ENCODE measurements around the gene APOC3. TPM values are rescaled to one million over a fixed set of nuclear protein-coding genes. Genes with fewer than 3 reads are reported as not detected.

Gene APOC3
- total RNA-seq, 1 experiment from 2014 or later: not detected

DNA sequence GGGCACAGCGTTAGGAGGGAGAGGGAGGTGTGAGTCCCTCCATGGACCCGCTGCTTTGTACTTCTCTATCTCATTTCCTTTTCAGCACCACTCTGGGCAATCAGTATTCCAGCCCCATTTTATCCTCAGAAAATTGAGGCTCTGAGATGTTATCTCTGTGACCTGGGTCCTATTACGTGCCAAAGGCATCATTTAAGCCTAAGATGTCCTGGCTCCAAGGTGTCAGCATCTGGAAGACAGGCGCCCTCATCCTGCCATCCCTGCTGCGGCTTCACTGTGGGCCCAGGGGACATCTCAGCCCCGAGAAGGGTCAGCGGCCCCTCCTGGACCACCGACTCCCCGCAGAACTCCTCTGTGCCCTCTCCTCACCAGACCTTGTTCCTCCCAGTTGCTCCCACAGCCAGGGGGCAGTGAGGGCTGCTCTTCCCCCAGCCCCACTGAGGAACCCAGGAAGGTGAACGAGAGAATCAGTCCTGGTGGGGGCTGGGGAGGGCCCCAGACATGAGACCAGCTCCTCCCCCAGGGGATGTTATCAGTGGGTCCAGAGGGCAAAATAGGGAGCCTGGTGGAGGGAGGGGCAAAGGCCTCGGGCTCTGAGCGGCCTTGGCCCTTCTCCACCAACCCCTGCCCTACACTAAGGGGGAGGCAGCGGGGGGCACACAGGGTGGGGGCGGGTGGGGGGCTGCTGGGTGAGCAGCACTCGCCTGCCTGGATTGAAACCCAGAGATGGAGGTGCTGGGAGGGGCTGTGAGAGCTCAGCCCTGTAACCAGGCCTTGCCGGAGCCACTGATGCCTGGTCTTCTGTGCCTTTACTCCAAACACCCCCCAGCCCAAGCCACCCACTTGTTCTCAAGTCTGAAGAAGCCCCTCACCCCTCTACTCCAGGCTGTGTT is 829 bp upstream of the APOC3 start:
- CTCF ChIA-PET: interaction anchor here (0.6 kb wide), 1 partner anchor 41 kb away, joined by 4 read pairs; no protein-coding TSS in a partner anchor
- Histone ChIP-seq H4K20me1 (ENCODE audit: low read length) (no peaks in the 10 kb centered on the region), H3K4me1 (ENCODE audit: insufficient read depth, low read length) (no peaks in the 10 kb centered on the region), H2AFZ (ENCODE audit: low read length) (no peak overlapping the region), H3K27ac (ENCODE audit: low read length) (no peak overlapping the region), H3F3A (ENCODE audit: low read length, unreplicated experiment) (no peaks in the 10 kb centered on the region), H3K4me2 (ENCODE audit: low read length) (no peak overlapping the region), H3K79me2 (ENCODE audit: low read length) (no peaks in the 10 kb centered on the region), H3K9me3 (ENCODE audit: low read length) (no peaks in the 10 kb centered on the region), H3K9me2 (replicated peaks; ENCODE audit: low read length) (no peaks in the 10 kb centered on the region), H3K9ac (ENCODE audit: low read length) (no peak overlapping the region), H3K4me3 (ENCODE audit: low read length) (no peak overlapping the region), H3K27me3 (ENCODE audit: low read length) (no peaks in the 10 kb centered on the region), H3K36me3 (ENCODE audit: low read depth, low read length) (no peaks in the 10 kb centered on the region)
- ATAC-seq (no peak), DNase-seq (no peak)
- BruUV-seq (replicated peaks): no TSS peak
- POLR2A ChIA-PET (ENCODE audit: unreplicated experiment): no interaction called here
- TF ChIP-seq EZH2phosphoT487 (IDR thresholded peaks at IDR 0.05; ENCODE audit: borderline replicate concordance, low read length) (no peak), EZH2 (IDR thresholded peaks at IDR 0.05; ENCODE audit: low read length, unreplicated experiment) (no peak)
- TF ChIP-seq, protein P1, sequence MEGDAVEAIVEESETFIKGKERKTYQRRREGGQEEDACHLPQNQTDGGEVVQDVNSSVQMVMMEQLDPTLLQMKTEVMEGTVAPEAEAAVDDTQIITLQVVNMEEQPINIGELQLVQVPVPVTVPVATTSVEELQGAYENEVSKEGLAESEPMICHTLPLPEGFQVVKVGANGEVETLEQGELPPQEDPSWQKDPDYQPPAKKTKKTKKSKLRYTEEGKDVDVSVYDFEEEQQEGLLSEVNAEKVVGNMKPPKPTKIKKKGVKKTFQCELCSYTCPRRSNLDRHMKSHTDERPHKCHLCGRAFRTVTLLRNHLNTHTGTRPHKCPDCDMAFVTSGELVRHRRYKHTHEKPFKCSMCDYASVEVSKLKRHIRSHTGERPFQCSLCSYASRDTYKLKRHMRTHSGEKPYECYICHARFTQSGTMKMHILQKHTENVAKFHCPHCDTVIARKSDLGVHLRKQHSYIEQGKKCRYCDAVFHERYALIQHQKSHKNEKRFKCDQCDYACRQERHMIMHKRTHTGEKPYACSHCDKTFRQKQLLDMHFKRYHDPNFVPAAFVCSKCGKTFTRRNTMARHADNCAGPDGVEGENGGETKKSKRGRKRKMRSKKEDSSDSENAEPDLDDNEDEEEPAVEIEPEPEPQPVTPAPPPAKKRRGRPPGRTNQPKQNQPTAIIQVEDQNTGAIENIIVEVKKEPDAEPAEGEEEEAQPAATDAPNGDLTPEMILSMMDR (conservative IDR thresholded peaks at IDR 0.05; ENCODE audit: low read depth, low read length): no peak
- intact Hi-C loops (cut with micrococcal nuclease): no loop called here

DNA sequence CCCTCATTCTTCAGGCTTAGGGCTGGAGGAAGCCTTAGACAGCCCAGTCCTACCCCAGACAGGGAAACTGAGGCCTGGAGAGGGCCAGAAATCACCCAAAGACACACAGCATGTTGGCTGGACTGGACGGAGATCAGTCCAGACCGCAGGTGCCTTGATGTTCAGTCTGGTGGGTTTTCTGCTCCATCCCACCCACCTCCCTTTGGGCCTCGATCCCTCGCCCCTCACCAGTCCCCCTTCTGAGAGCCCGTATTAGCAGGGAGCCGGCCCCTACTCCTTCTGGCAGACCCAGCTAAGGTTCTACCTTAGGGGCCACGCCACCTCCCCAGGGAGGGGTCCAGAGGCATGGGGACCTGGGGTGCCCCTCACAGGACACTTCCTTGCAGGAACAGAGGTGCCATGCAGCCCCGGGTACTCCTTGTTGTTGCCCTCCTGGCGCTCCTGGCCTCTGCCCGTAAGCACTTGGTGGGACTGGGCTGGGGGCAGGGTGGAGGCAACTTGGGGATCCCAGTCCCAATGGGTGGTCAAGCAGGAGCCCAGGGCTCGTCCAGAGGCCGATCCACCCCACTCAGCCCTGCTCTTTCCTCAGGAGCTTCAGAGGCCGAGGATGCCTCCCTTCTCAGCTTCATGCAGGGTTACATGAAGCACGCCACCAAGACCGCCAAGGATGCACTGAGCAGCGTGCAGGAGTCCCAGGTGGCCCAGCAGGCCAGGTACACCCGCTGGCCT is 641 bp downstream of the APOC3 start:
- H2AFZ ChIP-seq (ENCODE audit: low read length): no peak overlapping the region
- no peaks in the 10 kb centered on the region for H3K9me3 ChIP-seq (ENCODE audit: low read length)
- intact Hi-C loops (cut with micrococcal nuclease): no loop called here
- no peaks in the 10 kb centered on the region for H3F3A ChIP-seq (ENCODE audit: low read length, unreplicated experiment)
- H3K9ac ChIP-seq (ENCODE audit: low read length): no peak overlapping the region
- H3K4me2 ChIP-seq (ENCODE audit: low read length): no peak overlapping the region
- H3K79me2 ChIP-seq (ENCODE audit: low read length): no peaks in the 10 kb centered on the region
- TF ChIP-seq, protein P1 (conservative IDR thresholded peaks at IDR 0.05; ENCODE audit: low read depth, low read length): no peak
- TF ChIP-seq EZH2 (IDR thresholded peaks at IDR 0.05; ENCODE audit: low read length, unreplicated experiment): no peak
- no peak for TF ChIP-seq EZH2phosphoT487 (IDR thresholded peaks at IDR 0.05; ENCODE audit: borderline replicate concordance, low read length)
- no peak for ATAC-seq
- H3K4me1 ChIP-seq (ENCODE audit: insufficient read depth, low read length): peaks cover 2% of the 10 kb centered on the region
- H3K27me3 ChIP-seq (ENCODE audit: low read length): no peaks in the 10 kb centered on the region
- POLR2A ChIA-PET (ENCODE audit: unreplicated experiment): no interaction called here
- CTCF ChIA-PET: interaction anchor here (0.6 kb wide), 1 partner anchor 46 kb away, joined by 6 read pairs; no protein-coding TSS in a partner anchor
- no peak overlapping the region for H3K4me3 ChIP-seq (ENCODE audit: low read length)
- no peak overlapping the region for H3K27ac ChIP-seq (ENCODE audit: low read length)
- no TSS peak for BruUV-seq (replicated peaks)
- no peaks in the 10 kb centered on the region for H3K36me3 ChIP-seq (ENCODE audit: low read depth, low read length)
- DNase-seq: no peak
- H3K9me2 ChIP-seq (replicated peaks; ENCODE audit: low read length): no peaks in the 10 kb centered on the region
- H4K20me1 ChIP-seq (ENCODE audit: low read length): no peaks in the 10 kb centered on the region
